HG02571 (cell line): ENCODE measurements around the gene ANKRD10.
"Not testable (repeated sequence)": the region's sequence is repeated elsewhere in the genome, so short reads cannot be mapped to it uniquely, and the experiment has no call there.

Experiments
- ATAC-seq: cut with Tn5 transposase; IDR thresholded peaks from one replicate; pipeline ENCODE4 v1.9.1; 2021; ENCODE audit warnings: mild to moderate bottlenecking, moderate library complexity; ENCODE audit not compliant: unreplicated experiment

ANKRD10 gene

GRCh38 chr13:110869805-110870706 lies 44.8 kb downstream of the ANKRD10 start:
- no peak for ATAC-seq

- no peak for ATAC-seq
Observed at GRCh38 chr13:110869231-110869804, 45.6 kb downstream of the ANKRD10 start.

- ATAC-seq = no peak
Observed at GRCh38 chr13:110868720-110869119, 46.1 kb downstream of the ANKRD10 start.

GRCh38 chr13:110867380-110867779 lies 47.5 kb downstream of the ANKRD10 start:
- no peak for ATAC-seq

- no peak for ATAC-seq
Observed at GRCh38 chr13:110866491-110867170, 48.2 kb downstream of the ANKRD10 start.

- ATAC-seq = no peak
Observed at GRCh38 chr13:110863685-110864084, 51.2 kb downstream of the ANKRD10 start.

- no peak for ATAC-seq
Observed at GRCh38 chr13:110860983-110861382, 53.9 kb downstream of the ANKRD10 start.

- no peak for ATAC-seq
Observed at GRCh38 chr13:110856942-110857835, 57.7 kb downstream of the ANKRD10 start.

GRCh38 chr13:110855363-110855762 lies 59.5 kb downstream of the ANKRD10 start:
- ATAC-seq = no peak

- no peak for ATAC-seq
Observed at GRCh38 chr13:110854866-110855265, 60.0 kb downstream of the ANKRD10 start.

- ATAC-seq = no peak
Observed at GRCh38 chr13:110853235-110853721, 61.6 kb downstream of the ANKRD10 start.

GRCh38 chr13:110850840-110851239 lies 64.0 kb downstream of the ANKRD10 start:
- no peak for ATAC-seq

GRCh38 chr13:110850006-110850405 lies 64.9 kb downstream of the ANKRD10 start:
- ATAC-seq = no peak

GRCh38 chr13:110845520-110845919 lies 69.3 kb downstream of the ANKRD10 start:
- ATAC-seq = no peak

GRCh38 chr13:110841846-110842245 lies 73.0 kb downstream of the ANKRD10 start:
- no peak for ATAC-seq

- ATAC-seq = no peak
Observed at GRCh38 chr13:110841406-110841805, 73.5 kb downstream of the ANKRD10 start.

- no peak for ATAC-seq
Observed at GRCh38 chr13:110838867-110839538, 75.9 kb downstream of the ANKRD10 start.

- no peak for ATAC-seq
Observed at GRCh38 chr13:110838116-110838515, 76.8 kb downstream of the ANKRD10 start.

GRCh38 chr13:110837397-110838061 lies 77.3 kb downstream of the ANKRD10 start:
- not testable (repeated sequence) for ATAC-seq

GRCh38 chr13:110836605-110836903 lies 78.3 kb downstream of the ANKRD10 start:
- no peak for ATAC-seq
